OCI-M1 (cell line): ENCODE measurements around the gene RIPOR2.

Experiments used
- DNase-seq: peaks from one replicate; lab custom pipeline; 2025; lab: John Stamatoyannopoulos, UW

The RIPOR2 gene, protein sequence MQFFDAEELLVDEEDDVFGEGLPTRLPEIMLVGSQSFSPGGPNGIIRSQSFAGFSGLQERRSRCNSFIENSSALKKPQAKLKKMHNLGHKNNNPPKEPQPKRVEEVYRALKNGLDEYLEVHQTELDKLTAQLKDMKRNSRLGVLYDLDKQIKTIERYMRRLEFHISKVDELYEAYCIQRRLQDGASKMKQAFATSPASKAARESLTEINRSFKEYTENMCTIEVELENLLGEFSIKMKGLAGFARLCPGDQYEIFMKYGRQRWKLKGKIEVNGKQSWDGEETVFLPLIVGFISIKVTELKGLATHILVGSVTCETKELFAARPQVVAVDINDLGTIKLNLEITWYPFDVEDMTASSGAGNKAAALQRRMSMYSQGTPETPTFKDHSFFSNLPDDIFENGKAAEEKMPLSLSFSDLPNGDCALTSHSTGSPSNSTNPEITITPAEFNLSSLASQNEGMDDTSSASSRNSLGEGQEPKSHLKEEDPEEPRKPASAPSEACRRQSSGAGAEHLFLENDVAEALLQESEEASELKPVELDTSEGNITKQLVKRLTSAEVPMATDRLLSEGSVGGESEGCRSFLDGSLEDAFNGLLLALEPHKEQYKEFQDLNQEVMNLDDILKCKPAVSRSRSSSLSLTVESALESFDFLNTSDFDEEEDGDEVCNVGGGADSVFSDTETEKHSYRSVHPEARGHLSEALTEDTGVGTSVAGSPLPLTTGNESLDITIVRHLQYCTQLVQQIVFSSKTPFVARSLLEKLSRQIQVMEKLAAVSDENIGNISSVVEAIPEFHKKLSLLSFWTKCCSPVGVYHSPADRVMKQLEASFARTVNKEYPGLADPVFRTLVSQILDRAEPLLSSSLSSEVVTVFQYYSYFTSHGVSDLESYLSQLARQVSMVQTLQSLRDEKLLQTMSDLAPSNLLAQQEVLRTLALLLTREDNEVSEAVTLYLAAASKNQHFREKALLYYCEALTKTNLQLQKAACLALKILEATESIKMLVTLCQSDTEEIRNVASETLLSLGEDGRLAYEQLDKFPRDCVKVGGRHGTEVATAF

DNA sequence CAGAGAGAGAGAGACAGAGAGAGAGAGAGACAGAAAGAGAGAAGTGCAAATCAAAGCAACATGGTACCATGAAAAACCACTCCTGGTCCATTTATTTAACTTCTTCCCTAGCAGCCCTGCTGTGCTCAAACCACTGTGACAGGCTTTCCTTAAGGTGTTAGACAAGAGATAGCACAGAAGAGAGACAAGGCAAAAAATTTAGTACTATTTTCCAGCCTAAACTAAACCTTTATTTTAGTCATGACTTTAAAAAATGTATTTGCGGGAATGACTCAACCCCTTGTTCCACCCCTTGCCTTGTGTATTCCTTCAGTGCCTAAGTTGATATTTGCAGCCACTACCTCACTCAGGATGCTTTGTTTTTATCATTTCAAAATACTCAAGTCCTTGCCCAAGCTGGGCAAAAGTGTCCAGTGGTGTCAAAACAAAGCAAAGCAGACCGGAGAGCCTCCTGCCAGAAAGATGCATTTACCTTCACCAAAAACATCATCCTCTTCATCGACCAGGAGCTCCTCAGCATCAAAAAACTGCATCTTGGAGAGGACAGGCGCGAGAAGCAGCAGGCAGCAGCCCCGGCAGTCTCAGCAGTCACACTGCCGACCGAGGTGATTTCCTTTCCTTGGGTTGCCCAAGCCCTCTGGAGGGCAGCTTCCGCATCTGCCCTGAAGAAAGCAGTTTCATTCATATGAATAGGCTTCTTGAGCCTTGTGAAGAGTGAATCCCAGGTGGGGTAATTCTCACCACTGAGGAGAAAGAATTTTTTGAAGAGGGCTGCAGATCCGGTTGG lies at the start of gene RIPOR2:
Gene RIPOR2 (minus strand): TSS at position 595 of the 787 bp plus-strand sequence. CDS start 62 bp downstream, at position 533.
- no peak for DNase-seq

DNA sequence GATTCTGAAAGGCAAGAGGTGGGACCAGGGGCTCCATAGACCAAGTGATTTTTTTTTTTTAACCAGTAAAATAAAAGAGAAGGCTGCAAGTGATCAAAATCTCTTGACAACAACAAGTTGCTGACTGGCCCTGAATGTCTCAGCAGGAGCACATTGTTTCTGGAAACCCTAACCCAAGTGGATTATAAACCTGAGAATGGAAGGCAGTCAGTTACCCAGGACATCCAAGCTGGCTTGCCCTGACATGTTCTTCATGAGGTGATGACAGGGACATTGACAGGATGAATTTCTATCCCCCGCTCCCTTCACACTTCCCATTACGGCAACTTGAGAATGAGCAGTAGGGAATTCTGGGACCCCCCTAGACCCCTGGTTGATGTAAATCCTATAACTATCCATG lies 49.6 kb upstream of the RIPOR2 start:
- DNase-seq: no peak

DNA sequence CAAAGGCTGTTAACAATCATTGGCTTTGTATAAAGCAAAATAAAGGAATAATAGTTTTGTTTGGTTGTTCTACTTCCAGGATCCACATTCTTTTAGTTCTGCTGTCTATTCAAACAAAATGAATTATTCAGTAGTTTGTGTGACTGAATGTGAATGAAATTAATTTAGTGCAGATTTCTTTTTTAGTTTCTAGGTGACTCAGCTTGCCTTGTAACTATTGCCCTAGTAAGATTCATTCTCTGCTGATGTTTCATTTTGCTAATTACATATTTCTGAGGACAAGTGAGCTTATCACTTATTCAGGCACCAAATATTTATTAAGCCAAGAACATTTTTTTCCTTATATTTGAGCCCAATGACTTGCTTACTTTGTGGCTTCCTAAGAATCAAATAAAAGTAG lies 46.5 kb upstream of the RIPOR2 start:
- no peak for DNase-seq

- no peak for DNase-seq
Measured at GRCh38 chr6:24981386-24981760, 45.6 kb upstream of the RIPOR2 start.

GRCh38 chr6:24980507-24981385 lies 45.0 kb upstream of the RIPOR2 start:
- no peak for DNase-seq

GRCh38 chr6:24979176-24979575 lies 43.4 kb upstream of the RIPOR2 start:
- no peak for DNase-seq

GRCh38 chr6:24974182-24975171 lies 38.7 kb upstream of the RIPOR2 start:
- peak; percentile 75 for DNase-seq

- DNase-seq: no peak
Measured at GRCh38 chr6:24972311-24972958, 36.7 kb upstream of the RIPOR2 start.

- no peak for DNase-seq
Measured at GRCh38 chr6:24971067-24971466, 35.3 kb upstream of the RIPOR2 start.

DNA sequence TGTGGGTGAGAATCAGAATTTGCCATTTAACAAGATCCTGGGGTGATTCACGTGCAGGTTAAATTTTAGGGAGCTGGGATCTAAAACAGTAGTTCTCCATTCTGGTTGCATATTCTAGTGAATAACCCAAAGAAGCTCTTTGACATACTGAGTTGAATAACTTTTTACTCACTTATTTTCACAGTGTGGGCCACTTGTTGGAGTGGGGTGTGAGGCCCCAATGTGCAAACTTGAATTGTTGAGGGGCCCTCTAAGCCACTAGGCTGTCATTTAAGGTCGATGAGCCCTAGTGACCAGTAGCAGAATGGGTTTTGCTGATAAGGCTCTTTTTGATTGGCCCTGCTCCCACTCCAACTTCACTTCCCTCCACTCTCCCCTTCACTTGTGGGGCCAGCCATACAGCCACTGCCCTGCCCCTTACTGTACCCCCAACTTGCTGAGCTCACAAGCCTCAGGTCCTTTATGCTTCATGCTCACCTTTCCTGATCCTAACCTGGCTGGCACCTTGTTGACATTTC lies 33.6 kb upstream of the RIPOR2 start:
- DNase-seq: no peak

- DNase-seq: no peak
Measured at GRCh38 chr6:24968783-24969182, 33.0 kb upstream of the RIPOR2 start.

DNA sequence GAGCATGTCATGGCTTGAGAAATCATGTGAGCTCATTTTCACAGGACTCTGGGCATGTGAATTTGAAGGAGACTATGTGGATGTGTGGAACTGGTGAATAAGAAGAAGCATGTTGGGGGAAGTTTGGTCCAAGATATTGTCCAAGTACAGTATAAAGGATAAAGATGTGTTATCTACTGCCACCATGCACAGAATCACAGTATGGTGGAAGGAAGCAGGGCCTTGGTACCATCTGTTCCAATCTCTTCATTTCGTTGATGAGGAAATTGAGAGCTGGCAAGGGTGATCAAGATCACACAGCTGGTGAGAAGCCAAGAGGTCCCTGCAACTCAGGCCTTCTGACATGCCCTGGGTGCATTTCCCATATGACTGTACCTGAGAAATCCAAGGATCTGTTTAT lies 31.5 kb upstream of the RIPOR2 start:
- DNase-seq: no peak

DNA sequence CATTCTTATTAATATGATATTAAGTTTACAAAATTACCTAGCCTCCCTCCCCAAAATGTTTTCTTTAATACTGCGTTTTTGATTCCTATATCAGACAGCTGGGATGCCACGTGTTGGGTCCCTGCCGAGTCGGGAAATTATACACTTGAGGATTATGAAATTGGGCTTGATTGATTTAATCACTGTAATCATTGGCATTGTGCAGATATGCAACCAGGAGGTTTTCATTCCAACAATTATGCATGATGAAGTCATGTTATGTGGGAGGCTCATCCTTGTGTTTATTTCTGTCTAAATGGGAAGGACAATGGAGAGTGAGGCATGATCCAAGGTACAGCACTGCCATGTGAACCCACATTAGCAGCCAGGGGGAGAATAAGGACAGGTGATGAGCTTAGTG lies 30.6 kb upstream of the RIPOR2 start:
- no peak for DNase-seq

DNA sequence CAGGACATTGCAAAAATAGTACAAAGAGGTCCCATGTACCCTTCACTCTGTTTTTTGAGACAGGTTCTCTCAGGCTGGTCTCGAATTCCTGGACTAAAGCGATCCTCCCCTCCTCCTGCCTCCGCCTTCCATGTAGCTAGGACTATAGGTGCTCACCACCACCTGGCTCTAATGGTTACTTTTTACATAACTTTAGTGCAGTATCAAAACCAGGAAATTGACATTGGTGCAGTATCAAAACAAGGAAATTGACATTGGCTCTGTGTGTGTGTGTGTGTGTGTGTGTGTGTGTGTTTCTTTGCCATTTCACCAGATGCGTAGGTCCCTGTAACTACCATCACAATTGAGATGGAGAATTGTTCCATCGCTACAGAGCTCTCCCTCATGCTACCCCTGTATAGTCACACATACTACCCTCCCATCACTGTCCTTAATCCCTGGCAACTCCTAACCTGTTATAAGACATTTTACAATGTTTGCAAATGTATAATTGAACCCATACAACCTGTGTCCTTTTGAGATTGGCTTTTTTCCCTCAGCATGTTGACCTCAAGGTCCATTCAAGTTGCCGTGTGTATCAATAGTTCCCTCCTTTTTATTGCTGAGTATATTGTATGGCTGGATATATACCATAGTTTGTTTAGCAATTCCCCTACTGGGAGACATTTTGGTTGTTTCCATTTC lies 28.3 kb upstream of the RIPOR2 start:
- DNase-seq: no peak

DNA sequence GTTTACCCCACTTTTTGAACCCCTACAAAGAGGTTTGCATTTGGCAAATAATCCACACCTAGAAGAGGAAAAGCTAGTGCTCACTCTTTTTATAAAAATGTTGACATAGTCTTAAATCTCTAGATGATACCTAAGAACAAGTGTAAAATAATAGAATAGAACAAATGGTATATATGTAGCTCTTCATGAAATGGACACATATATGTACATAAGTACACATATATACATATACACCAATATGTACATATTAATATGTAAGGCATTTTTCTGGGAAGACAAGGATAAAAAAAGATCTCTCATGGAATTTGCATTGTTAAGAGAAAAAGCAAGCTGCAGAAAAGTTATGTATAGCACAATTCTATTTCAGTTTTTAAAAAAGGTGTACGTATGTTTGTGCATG lies 27.6 kb upstream of the RIPOR2 start:
- DNase-seq: no peak

DNA sequence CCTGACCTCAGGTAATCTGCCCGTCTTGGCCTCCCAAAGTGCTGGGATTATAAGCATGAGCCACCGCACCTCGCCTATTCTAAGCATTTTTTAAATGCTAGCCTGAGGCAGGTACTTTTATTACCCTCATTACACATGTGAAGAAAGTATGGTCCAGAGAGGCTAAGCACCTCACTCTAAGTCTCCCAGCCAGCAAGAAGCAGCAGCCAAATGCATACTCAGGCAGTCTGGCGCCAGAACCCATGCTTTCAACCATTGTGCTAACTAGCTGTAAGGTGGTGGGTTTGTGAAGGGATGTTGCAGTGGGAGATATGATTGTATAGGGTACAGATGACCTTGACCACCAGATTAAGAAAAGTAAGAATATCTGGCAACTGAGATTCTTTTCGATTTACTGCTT lies 26.1 kb upstream of the RIPOR2 start:
- DNase-seq: no peak

GRCh38 chr6:24960991-24961475 lies 25.3 kb upstream of the RIPOR2 start:
- no peak for DNase-seq

GRCh38 chr6:24959319-24959718 lies 23.6 kb upstream of the RIPOR2 start:
- no peak for DNase-seq
